Mononuclear cell (primary cell): ENCODE results near the gene SLC44A1. TPM values are rescaled to one million over a fixed set of nuclear protein-coding genes. Genes with fewer than 3 reads are reported as not detected.

Experiments
- H3K27me3 ChIP-seq: 2 replicates; pipeline ENCODE4 v1.6.0; 2011; ENCODE audit warnings: low read length, control low read depth; ENCODE audit not compliant: insufficient read depth
- H3K4me1 ChIP-seq: 2 replicates; pipeline ENCODE4 v1.5.1; 2011; ENCODE audit warnings: mild to moderate bottlenecking, low read length, control low read depth; ENCODE audit not compliant: insufficient read depth
- H3K4me3 ChIP-seq: 2 replicates; pipeline ENCODE4 v1.5.1; 2011; ENCODE audit warnings: mild to moderate bottlenecking, low read length, moderate library complexity
- H3K9me3 ChIP-seq: 2 replicates; pipeline ENCODE4 v1.5.1; 2011; ENCODE audit warnings: low read depth, mild to moderate bottlenecking, control low read depth, low read length
- total RNA-seq: library from RNA; depleted of rRNA; stranded (reverse); fragments of >200 nt; gene quantifications from one replicate; pipeline ENCODE4 v1.2.3, GENCODE V29; 2012

SLC44A1 gene
- total RNA-seq, 1 donor = 8.2 TPM

DNA sequence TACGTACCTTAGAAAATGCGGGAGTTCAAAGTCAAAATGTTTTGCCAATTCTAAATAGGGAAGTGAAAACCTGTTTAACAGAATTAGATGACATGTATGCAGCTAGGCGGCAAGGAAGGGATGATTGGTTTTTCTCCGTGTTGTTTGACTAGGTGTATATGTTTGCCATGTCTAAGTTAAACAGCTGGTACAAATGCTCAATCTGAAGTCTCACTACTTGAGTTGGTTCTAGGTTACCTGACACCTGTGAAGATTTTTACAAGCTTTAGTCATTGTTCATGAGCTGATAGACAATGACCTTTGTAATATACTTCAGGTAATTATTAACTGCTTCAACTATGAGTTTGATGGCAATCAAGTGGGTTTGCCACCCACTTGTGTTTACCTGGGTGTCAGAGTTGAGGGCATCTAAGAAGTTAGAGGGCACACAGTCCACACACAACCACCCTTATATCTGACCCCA is 74.3 kb downstream of the SLC44A1 start:
- Histone ChIP-seq H3K27me3 (no peaks in the 10 kb centered on the region), H3K9me3 (no peaks in the 10 kb centered on the region), H3K4me3 (no peak overlapping the region), H3K4me1 (no peaks in the 10 kb centered on the region)

DNA sequence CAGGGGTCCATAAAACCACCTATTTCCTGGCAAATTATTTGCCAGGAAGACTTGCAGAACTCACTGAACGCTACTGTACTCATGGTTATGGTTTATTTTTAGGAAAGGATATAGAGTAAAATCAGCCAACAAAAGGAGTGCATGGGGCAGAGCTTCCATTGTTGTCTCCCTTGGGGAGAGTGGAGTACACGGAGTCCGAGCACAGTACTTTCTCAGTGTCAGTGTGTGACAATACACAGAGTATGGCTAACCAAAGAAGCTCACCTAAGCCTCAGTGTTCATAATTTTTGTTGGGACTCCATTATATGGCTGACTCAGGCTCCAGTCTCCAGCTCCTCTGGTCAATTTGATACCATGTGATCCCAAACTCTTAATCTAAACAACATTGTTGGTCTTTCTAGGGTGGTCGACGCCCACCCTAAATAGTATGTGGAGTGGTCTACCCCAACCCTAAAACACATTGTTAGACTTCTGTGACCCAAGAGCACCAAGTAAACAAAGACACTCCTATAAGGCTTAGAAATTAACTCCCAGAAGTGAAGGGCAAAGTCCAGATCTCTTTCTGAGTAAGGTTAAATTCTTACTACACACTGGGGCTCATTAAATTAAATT is 74.9 kb downstream of the SLC44A1 start:
- no peaks in the 10 kb centered on the region for H3K27me3 ChIP-seq
- H3K4me1 ChIP-seq = no peaks in the 10 kb centered on the region
- H3K9me3 ChIP-seq = no peaks in the 10 kb centered on the region
- H3K4me3 ChIP-seq = no peak overlapping the region

DNA sequence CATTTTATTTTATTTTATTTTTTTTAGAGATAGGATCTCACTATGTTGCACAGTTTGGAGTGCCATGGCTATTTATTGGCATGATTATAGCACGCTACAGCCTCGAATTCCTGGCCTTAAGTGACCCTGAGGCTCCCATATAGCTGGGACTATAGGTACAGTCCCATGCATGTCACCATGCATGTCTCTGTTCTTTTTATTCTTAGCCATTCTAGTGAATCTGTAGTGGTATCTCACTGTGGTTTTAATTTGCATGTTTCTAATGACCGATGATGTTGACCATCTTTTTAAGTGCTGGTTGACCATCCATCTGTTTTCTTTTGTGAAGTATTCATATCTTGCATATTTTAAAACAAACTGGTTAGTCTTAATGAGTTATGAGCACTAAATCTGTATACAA is 76.1 kb downstream of the SLC44A1 start:
- Histone ChIP-seq H3K4me1 (no peaks in the 10 kb centered on the region), H3K4me3 (no peak overlapping the region), H3K9me3 (no peaks in the 10 kb centered on the region), H3K27me3 (no peaks in the 10 kb centered on the region)

DNA sequence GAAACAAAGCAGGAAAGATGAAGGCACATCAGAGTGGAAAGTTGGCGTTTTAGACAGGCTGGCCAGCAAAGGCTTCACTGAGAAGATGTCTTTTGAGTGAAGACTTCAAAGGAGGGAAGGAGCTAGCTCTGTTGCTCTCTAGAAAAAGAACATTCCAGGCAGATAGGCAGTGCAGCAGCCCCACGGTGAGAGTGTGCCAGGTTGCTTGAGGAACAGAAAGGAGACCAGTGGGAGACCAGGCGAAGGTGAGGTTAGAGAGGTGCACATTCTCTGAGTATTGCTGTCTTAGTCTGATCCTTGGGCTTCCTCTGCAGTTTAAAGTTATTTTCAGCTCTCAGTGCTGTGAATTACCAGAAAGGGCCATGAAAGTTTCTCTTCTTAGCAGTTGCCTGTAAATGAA is 83.8 kb downstream of the SLC44A1 start:
- Histone ChIP-seq H3K27me3 (no peaks in the 10 kb centered on the region), H3K4me3 (no peak overlapping the region), H3K4me1 (no peaks in the 10 kb centered on the region), H3K9me3 (no peaks in the 10 kb centered on the region)

DNA sequence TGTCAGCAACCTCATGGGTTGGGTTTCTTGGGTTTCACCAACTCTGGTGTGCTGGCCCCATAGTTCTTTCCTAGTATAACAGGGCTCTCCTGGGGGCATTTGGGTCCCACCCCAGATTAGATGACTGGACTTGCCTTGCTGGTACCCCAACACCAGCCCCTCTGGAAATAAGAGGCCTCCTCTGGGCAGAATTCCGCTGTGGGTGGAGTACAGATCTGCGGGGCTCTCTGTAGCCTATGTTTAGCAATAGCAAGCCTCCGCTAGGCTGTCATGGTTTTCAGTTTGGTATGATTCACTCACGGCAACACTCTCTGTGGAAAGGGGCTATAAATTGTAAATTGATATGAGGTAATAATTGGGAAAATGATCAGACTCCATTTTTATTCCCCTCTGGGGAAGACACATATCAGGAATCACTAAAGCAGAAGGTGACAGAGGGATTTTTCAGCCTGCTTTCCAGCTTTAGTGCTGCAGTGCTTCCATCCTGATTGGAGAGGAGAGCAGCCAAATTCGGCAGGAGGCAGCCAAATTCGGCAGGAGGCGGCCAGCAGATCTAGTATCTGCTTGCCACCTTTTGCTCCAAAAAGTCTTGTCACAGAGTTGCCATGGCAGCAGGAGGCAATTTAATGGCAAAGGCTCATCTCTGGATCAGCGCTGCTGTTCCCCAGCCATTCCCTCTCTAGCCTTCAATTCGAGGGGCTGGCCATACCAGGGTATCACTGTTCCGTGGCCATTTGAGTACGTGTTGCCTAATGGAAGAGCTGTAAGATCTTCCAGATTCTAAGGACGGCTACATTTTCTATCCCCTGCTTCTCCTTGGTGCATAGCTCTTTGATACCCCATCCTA is 84.6 kb downstream of the SLC44A1 start:
- Histone ChIP-seq H3K9me3 (no peaks in the 10 kb centered on the region), H3K4me3 (no peak overlapping the region), H3K27me3 (no peaks in the 10 kb centered on the region), H3K4me1 (no peaks in the 10 kb centered on the region)

DNA sequence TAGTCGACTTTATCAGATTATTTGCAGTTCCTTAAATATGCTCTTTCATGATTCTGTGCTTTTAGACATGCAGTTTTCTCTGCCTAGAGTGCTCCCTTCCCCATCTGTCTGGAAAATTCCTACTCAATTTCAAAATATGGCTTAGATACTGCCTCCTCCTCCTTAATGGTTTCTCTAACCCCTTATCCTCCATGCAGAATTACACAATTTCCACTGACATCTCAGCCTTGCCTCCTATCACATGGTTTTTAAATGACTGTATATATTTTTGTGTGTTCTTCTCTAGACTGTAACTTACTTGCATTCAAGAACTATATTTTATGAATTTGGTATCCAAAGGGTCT is 85.2 kb downstream of the SLC44A1 start:
- Histone ChIP-seq H3K4me3 (no peak overlapping the region), H3K4me1 (no peaks in the 10 kb centered on the region), H3K9me3 (no peaks in the 10 kb centered on the region)

DNA sequence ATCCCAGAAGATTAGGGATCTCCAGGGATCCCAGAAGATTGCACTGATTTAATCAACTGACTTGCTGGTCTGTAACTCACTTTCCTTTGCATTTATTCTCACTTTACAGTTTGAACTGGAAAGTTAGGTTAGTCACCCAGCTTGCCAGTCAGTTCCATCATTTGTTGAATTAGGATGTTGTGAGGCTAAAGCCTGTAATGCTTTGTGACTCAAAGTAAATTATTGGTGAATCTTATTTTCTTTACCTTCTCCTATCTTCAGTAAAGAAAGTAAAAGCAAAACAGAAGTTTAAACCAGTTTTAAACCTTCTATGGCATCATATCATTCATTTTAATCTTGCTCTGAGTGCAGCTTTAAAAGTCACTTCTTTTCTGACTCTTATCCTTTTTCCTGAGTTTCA is 85.8 kb downstream of the SLC44A1 start:
- no peaks in the 10 kb centered on the region for H3K9me3 ChIP-seq
- H3K27me3 ChIP-seq = no peaks in the 10 kb centered on the region
- H3K4me3 ChIP-seq = no peak overlapping the region
- H3K4me1 ChIP-seq = no peaks in the 10 kb centered on the region

More for the DNA sequence above, 85.2 kb downstream of the SLC44A1 start:
- H3K27me3 ChIP-seq = no peaks in the 10 kb centered on the region

DNA sequence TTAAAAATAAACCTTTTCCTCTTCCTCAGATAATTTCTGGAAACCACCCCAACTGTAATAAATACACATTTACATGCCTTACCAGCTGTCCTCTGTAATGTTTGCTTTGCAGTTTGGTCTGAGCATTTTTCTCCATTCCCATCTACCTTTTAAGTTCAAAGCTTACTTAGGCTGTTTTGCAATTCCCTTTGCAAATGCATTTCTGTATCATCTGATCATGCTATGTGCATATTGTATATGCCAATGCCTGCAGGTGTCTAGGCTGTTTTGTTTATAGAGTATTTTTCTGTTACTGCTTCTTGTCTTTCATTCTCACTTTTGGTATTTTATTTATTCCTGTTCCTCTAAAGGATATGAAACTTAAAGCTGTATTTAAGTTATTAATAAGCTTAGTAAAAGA is 86.3 kb downstream of the SLC44A1 start:
- H3K4me1 ChIP-seq = no peaks in the 10 kb centered on the region
- H3K4me3 ChIP-seq = no peak overlapping the region

DNA sequence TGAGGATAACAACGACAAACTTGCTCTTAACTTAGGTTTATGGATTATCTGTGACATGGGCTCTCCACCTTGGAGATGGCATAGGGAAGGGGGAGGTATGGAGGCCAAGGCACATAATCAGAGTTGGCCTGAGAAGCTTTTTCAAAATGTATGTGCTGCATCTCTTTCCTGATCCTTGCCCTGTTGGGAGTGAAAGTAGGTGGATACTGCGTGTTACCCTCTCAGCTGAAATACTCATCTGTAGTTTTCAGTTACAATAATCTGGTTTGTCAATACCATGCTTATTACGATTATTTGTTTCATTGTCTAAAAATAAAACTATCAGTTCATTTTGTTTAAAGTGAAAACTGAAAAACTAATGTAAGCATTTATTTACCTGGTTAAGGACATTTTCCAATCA is 86.7 kb downstream of the SLC44A1 start:
- H3K27me3 ChIP-seq = no peaks in the 10 kb centered on the region
- H3K4me1 ChIP-seq = no peaks in the 10 kb centered on the region
- no peak overlapping the region for H3K4me3 ChIP-seq
- H3K9me3 ChIP-seq = no peaks in the 10 kb centered on the region

More for the DNA sequence above, 86.3 kb downstream of the SLC44A1 start:
- Histone ChIP-seq H3K9me3 (no peaks in the 10 kb centered on the region), H3K27me3 (no peaks in the 10 kb centered on the region)

DNA sequence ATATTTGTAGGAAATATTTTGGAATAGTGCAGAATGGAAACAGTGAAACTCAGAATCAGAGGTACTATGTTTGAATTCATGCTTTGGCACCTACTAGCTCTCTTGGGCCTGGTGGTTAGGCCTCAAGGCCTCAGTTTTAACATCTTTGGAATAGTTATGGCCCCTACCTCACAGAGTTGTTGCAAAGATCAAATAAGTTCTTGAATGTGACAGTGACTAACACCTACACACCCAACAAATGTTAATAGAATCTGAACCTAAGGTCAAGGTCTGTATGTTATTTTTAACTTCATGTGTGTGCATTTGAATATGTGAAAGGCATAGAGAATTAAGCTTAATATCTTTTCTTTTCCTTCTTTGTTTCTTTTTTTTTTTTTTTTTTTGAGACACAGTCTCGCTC is 87.3 kb downstream of the SLC44A1 start:
- no peaks in the 10 kb centered on the region for H3K9me3 ChIP-seq
- no peak overlapping the region for H3K4me3 ChIP-seq
- H3K4me1 ChIP-seq = no peaks in the 10 kb centered on the region
- no peaks in the 10 kb centered on the region for H3K27me3 ChIP-seq

DNA sequence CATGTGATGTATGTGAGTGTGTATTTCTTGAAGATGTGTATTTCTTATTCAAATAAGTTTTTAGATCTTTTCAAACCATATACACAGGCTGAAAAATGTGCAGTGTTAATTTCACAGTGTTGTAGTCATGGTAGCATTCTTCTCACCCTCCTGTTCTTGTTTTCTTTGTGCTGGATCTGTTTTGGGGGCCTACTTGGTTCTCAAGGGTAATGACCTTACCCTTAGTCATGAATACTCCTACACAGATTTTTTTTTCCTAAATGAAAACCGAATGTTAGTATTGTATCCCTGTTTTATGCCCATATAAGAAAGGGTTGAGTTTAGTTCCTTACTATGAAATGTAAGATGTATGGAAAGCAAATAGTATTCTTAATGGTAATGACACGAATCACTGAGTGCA is 88.0 kb downstream of the SLC44A1 start:
- no peak overlapping the region for H3K4me3 ChIP-seq
- no peaks in the 10 kb centered on the region for H3K4me1 ChIP-seq
- H3K9me3 ChIP-seq = no peaks in the 10 kb centered on the region
- no peaks in the 10 kb centered on the region for H3K27me3 ChIP-seq

DNA sequence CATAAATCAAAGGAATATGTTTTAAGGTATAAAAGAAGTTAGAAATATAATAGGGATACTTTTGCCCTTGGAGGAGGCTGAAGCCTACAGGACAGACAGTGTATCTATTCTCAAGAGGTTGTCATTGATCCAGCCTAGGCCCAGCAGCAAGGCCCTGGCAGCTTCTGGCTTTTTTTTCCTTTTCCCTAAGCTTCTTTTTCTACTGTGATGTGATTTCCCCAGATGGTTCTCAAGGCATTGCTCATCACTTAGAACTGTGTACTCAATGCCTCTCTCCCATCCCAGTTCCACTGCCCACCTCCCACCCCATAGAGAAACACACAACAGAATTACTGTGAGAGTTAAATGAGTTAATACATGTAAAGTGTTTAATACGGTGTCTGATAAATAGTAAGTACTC is 88.6 kb downstream of the SLC44A1 start:
- H3K4me3 ChIP-seq = no peak overlapping the region
- H3K4me1 ChIP-seq = no peaks in the 10 kb centered on the region
- no peaks in the 10 kb centered on the region for H3K27me3 ChIP-seq
- H3K9me3 ChIP-seq = no peaks in the 10 kb centered on the region

DNA sequence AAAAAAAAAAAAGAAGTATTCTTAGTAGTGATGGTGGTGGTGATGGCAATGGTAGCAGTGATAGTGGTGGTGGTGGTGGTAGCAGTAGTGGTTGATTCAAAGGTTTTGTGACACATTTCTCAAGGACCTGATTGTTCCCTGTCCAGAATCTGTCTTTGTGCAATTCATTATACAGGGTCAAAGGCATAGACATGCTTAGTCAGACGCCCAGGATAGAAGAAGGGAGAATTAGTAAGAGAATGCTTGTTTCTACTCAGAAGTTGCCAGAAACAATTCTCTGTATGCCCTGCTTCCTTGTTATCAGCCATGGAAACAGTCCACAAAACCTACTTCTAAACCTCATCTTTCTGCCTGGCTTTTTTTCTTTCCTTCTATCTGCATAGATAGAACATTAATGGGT is 89.4 kb downstream of the SLC44A1 start:
- Histone ChIP-seq H3K4me3 (no peak overlapping the region), H3K9me3 (no peaks in the 10 kb centered on the region), H3K27me3 (no peaks in the 10 kb centered on the region), H3K4me1 (no peaks in the 10 kb centered on the region)

DNA sequence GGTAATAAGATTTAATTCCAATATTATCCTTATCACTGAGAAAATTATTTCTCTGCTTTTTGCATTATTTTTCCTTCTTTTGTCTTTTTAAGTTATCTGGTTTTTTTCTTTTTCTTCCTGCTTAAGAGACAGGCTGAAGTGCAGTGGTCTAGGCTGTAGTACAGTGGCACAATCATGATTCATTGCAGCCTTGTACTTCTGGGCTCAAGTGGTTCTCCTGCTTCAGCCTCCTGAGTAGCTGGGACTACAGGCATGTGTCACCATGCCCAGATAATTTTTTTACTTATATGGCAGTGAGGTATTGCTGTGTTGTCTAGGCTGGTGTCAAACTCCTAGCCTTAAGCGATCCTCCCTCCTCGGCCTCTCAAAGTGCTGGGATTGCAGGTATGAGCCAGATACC is 93.9 kb downstream of the SLC44A1 start:
- H3K27me3 ChIP-seq = no peaks in the 10 kb centered on the region
- H3K4me3 ChIP-seq = no peak overlapping the region
- no peaks in the 10 kb centered on the region for H3K9me3 ChIP-seq
- peaks cover 3% of the 10 kb centered on the region for H3K4me1 ChIP-seq

DNA sequence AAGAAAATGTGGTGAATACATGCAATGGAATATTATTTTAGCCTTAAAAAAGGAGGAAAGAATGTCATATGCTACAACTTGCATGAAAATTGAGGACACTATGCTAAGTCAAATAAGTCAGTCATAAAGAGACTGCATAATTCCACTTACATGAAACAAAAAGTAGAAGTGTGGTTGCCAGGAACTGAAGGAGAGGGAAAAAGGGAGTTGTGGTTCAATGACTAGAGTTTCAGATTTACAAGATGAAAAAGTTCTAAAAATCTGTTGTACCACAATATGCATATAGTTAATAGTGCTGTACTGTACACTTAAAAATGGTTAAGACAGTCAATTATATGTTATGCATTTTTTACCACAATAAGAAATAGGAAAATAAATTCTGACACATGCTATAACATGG is 95.4 kb downstream of the SLC44A1 start:
- Histone ChIP-seq H3K27me3 (no peaks in the 10 kb centered on the region), H3K4me1 (peaks cover 3% of the 10 kb centered on the region), H3K4me3 (no peak overlapping the region), H3K9me3 (no peaks in the 10 kb centered on the region)
